GM19193 (cell line): Measurements from ENCODE around the gene ABI3BP.

Experiments
- POLR2A ChIP-seq: IDR thresholded peaks from 4 replicates; pipeline ENCODE4 v1.6.1; 2011; ENCODE audit not compliant: insufficient read depth, insufficient read length; ENCODE audit errors: extremely low read depth

ABI3BP gene

GRCh38 chr3:100928638-100929428 lies 64.4 kb downstream of the ABI3BP start:
- TF ChIP-seq POLR2A: no peak

- TF ChIP-seq POLR2A: no peak
Measured at GRCh38 chr3:100927775-100928174, 65.4 kb downstream of the ABI3BP start.

DNA sequence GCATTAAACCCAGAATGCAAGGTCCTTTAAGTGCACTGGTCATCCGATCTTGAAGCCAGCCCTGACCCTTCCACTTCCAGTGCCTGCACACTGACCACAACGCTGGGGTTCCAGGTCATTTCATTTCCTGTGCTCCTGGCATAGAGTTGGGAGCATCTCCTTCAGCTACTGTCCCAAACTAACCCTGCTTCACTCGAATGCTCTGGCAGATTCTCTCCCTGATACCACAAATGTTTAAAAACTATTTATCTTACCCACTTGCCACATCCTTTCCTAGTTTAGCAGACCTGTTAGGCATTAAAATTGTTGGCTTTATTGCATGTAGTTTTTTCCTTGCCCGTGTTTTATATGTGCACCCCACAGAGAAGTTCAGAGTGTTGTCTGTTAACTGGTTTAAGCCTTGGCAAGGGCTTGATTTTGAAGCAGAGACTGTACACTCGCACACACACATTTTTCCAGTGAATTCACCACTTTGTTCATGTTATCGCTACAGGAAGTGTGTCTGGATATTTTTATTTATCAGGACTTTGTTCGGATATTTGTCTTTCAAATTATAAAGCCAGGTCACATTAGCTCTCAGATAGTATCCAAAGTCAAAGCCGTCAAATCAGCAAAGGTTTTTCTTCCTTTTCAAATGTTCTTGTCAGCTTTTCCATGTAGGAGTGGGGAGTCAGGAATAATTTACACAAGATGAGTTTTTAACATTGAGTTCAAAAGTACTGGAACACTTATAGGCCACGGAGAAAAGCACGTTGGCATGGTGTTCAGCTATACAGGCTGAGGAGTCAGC lies 77.3 kb downstream of the ABI3BP start:
- no peak for TF ChIP-seq POLR2A

DNA sequence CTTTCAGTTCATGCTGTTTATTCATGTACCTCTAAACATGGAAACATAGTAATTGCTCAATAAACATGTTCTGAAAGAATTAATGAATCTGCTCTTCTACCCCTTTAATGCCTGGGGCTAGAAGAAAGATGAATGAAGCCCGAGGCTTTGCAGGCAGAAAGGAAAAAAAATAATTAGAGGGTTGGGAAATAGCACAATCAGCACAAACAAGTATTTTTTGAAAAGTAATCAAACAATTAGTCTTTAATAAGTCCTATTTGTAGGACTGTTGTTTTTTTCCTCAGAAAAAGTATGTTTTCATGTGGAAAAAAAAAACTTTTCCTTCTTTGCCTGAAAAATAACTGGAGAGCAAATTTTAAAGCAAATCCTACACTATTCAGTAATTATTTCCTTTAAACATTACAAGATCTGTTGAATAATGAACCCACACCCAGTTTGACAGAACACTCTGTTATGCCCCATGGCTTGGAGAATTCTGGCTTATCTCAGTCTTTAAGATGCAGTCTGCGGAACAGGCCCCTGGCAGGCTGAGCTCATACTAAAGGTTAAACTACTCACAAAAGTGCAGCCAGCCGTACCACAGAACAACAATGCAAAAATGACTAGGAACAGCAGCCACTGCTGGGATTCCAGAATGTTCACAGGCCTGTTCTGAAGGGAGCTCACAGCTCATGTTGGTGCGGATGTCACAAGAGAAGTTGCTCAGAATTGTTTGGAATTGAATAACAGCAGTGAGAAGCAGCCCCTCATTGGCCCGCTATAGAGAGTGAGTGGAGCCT lies 79.2 kb downstream of the ABI3BP start:
- TF ChIP-seq POLR2A: no peak

DNA sequence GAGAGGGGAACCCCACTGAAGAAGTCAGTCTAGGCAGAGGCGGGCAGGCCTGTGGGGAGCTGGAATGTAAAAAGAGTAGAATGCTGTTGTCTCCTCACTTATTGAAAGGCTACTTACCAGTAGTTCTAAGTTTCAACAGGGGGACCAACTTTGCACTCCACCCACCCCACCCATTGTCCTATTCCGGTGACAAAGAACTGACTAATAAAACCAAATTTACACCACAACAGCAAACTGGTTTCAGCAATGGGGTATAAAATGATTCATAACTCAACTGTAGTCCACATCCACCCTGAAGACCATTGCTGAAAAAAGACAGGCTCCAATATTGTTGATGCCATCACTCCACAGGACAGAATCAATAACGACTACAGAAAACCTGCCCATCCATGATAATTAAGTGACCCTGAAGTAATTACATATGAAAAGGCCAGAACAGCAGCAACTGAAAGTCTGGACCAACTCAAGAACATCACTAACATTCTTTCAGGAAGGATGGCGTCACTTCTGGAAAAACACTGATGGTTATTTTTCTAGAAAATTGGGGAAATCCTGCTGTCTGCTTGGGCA lies 80.2 kb downstream of the ABI3BP start:
- TF ChIP-seq POLR2A: no peak

DNA sequence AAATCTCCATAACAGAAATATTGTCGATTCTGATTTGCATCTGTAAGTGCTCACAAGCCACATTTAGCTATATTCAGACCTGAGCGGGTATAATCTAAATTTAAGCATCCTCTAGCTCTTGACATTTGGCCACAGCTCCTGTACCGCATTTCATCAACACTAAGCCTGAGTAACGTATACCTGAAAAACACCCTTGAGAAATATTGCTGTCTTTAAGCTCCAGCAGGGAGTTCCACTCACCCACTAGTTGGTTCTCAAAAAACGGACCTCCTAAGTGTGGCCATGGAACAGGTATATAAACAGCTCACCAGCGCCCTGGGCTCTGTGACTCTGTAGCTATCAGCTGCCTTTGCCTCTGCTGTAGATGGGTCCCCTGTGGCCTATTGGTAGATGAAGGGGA lies 80.7 kb downstream of the ABI3BP start:
- no peak for TF ChIP-seq POLR2A

DNA sequence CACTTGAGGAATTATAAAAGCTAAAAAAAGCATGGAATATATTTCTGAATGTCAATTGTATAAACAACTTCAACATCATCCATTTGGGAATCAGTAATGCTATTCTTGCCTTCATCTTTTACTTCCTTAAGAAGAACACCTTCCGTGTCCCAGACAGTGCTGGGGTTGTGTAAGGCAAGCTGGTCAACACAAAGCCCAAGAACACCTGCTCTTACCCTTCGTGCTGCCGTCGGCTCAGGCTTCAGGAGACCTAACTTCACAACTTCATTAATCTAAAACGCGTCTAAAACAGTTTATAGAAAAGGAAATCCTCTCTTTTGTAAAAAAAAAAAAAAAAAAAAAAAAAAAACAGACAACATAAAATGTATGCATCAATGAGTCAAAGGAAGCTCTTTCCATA lies 81.3 kb downstream of the ABI3BP start:
- TF ChIP-seq POLR2A: no peak

- no peak for TF ChIP-seq POLR2A
Measured at GRCh38 chr3:100910986-100911385, 82.2 kb downstream of the ABI3BP start.

GRCh38 chr3:100902572-100902971 lies 90.6 kb downstream of the ABI3BP start:
- TF ChIP-seq POLR2A: no peak

DNA sequence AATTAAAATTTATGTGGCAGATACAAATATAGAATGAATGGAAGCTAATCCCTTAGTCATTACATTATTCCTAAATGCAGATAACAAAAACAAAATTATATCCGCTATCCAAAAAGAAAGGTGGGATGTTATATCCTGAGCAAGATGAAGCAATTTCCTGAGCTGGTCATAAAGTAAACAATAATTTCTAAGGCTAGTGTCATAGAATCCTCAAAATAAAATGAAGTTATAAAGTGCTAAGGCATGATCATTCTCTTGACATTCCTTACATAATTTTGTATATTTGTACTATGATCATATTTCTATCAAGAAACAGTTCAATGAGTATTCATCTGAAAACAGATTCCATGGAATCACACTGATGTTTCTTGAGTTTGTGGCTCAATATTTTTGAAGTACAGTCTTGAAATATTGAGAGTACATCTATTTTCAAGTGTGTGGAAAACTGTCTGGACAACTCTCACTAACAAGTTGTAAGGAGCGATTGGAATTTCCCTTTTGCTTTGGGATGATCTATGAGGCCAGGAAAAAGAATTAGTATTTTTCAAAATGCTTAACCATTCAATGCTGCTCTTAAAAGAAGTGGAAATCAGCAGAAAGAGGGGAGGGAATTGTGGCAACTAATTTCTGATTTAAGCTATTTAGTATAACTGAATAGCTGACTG lies 92.4 kb downstream of the ABI3BP start:
- no peak for TF ChIP-seq POLR2A

GRCh38 chr3:100899440-100900091 lies 93.7 kb downstream of the ABI3BP start:
- TF ChIP-seq POLR2A: no peak

DNA sequence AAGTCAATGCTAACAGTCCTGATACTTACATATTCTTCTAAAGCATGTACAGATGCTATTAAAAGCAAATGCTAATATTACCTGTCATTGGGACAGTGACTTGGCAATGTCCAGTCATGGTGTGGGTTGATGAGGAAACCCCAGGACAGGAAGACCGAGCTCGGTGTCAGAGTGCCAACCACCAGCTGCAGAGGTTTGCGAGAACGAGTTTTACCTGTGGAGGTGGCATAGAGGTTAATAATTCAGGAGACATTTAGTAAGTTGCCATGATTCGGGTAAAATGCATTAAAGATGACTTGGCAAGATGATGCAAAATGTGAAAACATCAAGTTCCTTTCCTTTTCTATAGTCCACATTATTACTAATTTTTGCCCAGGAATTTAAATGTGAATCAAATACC lies 94.5 kb downstream of the ABI3BP start:
- no peak for TF ChIP-seq POLR2A

GRCh38 chr3:100896994-100897393 lies 96.2 kb downstream of the ABI3BP start:
- no peak for TF ChIP-seq POLR2A

DNA sequence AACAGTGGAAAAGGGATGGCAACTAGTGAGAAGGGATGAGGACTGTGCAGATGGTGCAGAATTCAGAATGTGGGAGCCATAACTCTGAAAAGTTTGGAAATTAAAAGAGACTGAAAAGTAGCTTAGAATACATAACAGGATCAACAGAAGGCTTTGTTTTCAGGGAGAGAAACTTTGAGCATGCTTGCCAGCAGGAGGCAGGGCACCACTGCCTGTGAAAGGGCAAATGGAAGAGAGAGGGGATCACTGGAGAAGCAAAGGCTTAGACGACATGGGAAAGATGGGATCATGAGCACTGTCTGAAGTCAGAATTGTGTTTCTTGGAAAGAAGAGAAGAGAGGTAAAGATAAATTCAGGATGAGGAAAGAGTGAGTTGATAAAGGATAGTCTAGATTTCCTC lies 99.6 kb downstream of the ABI3BP start:
- no peak for TF ChIP-seq POLR2A
